Mesothelial cell of epicardium (in vitro differentiated cells): Measurements from ENCODE around the gene SYTL4. TPM values are rescaled to one million over a fixed set of nuclear protein-coding genes. Genes with fewer than 3 reads are reported as not detected.

ENCODE experiments used
- DNase-seq, 2 experiments: peaks; one replicate each; pipeline ENCODE4 v3.0.0; 2021; ENCODE audit warnings: low spot score in 2 of 2; ENCODE audit not compliant: unreplicated experiment in 2 of 2
- H3K27ac Mint-ChIP-seq: 2 replicates; pipeline ENCODE4 v1.8.0; 2021; ENCODE audit warnings: mixed read lengths
- H3K27me3 Mint-ChIP-seq: 2 replicates; pipeline ENCODE4 v1.8.0; 2021; ENCODE audit warnings: low read depth, mixed read lengths
- H3K36me3 Mint-ChIP-seq: 2 replicates; pipeline ENCODE4 v1.8.0; 2021; ENCODE audit warnings: mixed read lengths
- H3K4me1 Mint-ChIP-seq: 2 replicates; pipeline ENCODE4 v1.8.0; 2021; ENCODE audit warnings: mixed read lengths
- H3K4me3 Mint-ChIP-seq: 2 replicates; pipeline ENCODE4 v1.8.0; 2021; ENCODE audit warnings: mild to moderate bottlenecking, moderate library complexity, mixed read lengths
- H3K9me3 Mint-ChIP-seq: 2 replicates; pipeline ENCODE4 v1.8.0; 2021; ENCODE audit warnings: mixed read lengths
- CTCF ChIP-seq: fragments of 200-600 bp; sonication (generic); IDR thresholded peaks from one replicate; pipeline ENCODE4 v1.5.0; 2021; ENCODE audit warnings: antibody characterized with exemption; ENCODE audit not compliant: unreplicated experiment
- total RNA-seq: library from RNA; stranded (reverse); gene quantifications from 3 replicates; pipeline ENCODE4 v1.2.1, GENCODE V29; 2021

The SYTL4 gene
- total RNA-seq, 1 donor from 2014 or later = 1.2 TPM

- H3K4me1 Mint-ChIP-seq = peaks cover 9% of the 10 kb centered on the region
- peak overlapping the region; percentile 98 for H3K27ac Mint-ChIP-seq
- no peak for TF ChIP-seq CTCF
- no peak for DNase-seq
- no peaks in the 10 kb centered on the region for H3K27me3 Mint-ChIP-seq
- H3K36me3 Mint-ChIP-seq = peaks cover 5% of the 10 kb centered on the region
- H3K4me3 Mint-ChIP-seq = peak overlapping the region; percentile 89
- H3K9me3 Mint-ChIP-seq = peaks cover 21% of the 10 kb centered on the region
These were observed 96.0 kb downstream of the SYTL4 start for GRCh38 chrX:100635989-100636320.

- Mint-ChIP-seq H3K4me1 (peaks cover 9% of the 10 kb centered on the region), H3K4me3 (peak overlapping the region; percentile 89), H3K36me3 (peaks cover 10% of the 10 kb centered on the region), H3K27me3 (no peaks in the 10 kb centered on the region), H3K9me3 (peaks cover 21% of the 10 kb centered on the region), H3K27ac (no peak overlapping the region)
- no peak for TF ChIP-seq CTCF
- no peak for DNase-seq
These were observed 96.9 kb downstream of the SYTL4 start for GRCh38 chrX:100635040-100635439.

- Mint-ChIP-seq H3K27ac (no peak overlapping the region), H3K9me3 (peaks cover 24% of the 10 kb centered on the region), H3K27me3 (no peaks in the 10 kb centered on the region), H3K4me1 (peaks cover 2% of the 10 kb centered on the region), H3K4me3 (no peak overlapping the region), H3K36me3 (peaks cover 8% of the 10 kb centered on the region)
- no peak for DNase-seq
- TF ChIP-seq CTCF = no peak
These were observed 105.9 kb downstream of the SYTL4 start for GRCh38 chrX:100625985-100626491.

Other genes with a start within 250 kb of the SYTL4 start
- gene TNMD, start 147.2 kb downstream of the SYTL4 start, total RNA-seq = 0.29 to 0.38 TPM in 2 of 3 replicates, not detected in the other
- gene TSPAN6, start 95.3 kb downstream of the SYTL4 start, total RNA-seq = 92.8 to 99.0 TPM (median 93.2 TPM) in 3 replicates
- 13.7 to 16.2 TPM (median 15.1 TPM) in 3 replicates for gene SRPX2, start 87.9 kb downstream of the SYTL4 start, total RNA-seq
- gene CSTF2, start 88.3 kb upstream of the SYTL4 start, total RNA-seq = 15.4 to 18.4 TPM (median 16.3 TPM) in 3 replicates
- not detected in 3 replicates for gene NOX1, start 142.2 kb upstream of the SYTL4 start, total RNA-seq
- gene XKRX, start 196.8 kb upstream of the SYTL4 start, total RNA-seq = 0.90 to 1.0 TPM (median 0.96 TPM) in 3 replicates
- gene ARL13A, start 237.6 kb upstream of the SYTL4 start, total RNA-seq = not detected in 3 replicates